ENCODE measurements around the gene TRAF1. TPM values are rescaled to one million over a fixed set of nuclear protein-coding genes. Genes with fewer than 3 reads are reported as not detected.

The TRAF1 gene
- total RNA-seq, 2 donors from 2014 or later = 1.5 to 3.1 TPM

DNA sequence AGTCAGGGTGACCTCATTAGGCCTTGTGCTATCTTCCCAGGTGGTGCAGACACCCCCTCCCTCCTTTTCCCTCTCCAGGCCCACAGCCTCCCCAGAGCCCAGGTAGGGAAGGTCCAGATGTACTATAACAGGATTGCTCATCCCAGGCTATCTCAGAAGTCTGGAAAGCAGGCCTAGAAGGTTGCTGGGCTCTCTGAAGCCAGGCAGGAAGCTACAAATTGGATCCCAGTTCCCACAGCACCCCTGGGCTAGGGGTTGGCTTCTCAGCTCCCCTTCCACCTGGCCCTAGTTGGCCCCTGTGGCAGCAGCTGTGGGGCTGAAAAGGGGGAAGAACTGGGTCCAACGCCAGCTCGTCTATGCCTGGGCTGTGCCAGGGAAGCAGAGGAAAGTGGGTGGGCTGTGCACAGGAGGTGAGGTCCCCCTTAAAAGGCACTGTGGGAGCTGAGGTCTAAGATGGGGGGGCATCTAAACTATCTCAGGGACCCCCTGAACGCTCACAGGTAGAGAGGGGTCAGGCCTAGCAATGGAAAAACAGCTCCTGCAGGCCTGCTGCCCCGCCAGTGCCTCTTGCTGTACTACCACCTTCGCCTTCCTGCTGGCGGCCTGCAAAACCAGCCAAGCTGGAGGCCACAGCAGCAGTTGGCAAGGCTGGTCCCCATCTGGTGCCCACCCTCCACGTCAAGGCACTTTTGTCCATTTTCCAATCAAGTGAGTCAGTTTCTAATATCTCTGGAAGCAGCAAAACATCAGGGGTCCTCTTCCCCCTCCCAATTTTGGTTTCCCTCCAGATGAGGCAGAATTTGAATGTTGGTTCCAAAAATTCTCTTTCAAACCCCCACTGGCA lies 70.5 kb downstream of the TRAF1 start:
- no peaks in the 10 kb centered on the region for H3K27me3 ChIP-seq
- TF ChIP-seq, protein P1, sequence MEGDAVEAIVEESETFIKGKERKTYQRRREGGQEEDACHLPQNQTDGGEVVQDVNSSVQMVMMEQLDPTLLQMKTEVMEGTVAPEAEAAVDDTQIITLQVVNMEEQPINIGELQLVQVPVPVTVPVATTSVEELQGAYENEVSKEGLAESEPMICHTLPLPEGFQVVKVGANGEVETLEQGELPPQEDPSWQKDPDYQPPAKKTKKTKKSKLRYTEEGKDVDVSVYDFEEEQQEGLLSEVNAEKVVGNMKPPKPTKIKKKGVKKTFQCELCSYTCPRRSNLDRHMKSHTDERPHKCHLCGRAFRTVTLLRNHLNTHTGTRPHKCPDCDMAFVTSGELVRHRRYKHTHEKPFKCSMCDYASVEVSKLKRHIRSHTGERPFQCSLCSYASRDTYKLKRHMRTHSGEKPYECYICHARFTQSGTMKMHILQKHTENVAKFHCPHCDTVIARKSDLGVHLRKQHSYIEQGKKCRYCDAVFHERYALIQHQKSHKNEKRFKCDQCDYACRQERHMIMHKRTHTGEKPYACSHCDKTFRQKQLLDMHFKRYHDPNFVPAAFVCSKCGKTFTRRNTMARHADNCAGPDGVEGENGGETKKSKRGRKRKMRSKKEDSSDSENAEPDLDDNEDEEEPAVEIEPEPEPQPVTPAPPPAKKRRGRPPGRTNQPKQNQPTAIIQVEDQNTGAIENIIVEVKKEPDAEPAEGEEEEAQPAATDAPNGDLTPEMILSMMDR (IDR thresholded peaks at IDR 0.05) = no peak
- H3K9me3 ChIP-seq = no peaks in the 10 kb centered on the region
- H3K4me1 ChIP-seq = no peaks in the 10 kb centered on the region
- intact Hi-C loops (cut with DNase I) = no loop called here
- no peak for DNase-seq
- H3K36me3 ChIP-seq = no peaks in the 10 kb centered on the region
- no peak overlapping the region for H3K9ac ChIP-seq (ENCODE audit: low read depth in 2 of 2, low read length in 2 of 2)
- no peak overlapping the region for H3K4me3 ChIP-seq
- H3K27ac ChIP-seq = no peak overlapping the region

DNA sequence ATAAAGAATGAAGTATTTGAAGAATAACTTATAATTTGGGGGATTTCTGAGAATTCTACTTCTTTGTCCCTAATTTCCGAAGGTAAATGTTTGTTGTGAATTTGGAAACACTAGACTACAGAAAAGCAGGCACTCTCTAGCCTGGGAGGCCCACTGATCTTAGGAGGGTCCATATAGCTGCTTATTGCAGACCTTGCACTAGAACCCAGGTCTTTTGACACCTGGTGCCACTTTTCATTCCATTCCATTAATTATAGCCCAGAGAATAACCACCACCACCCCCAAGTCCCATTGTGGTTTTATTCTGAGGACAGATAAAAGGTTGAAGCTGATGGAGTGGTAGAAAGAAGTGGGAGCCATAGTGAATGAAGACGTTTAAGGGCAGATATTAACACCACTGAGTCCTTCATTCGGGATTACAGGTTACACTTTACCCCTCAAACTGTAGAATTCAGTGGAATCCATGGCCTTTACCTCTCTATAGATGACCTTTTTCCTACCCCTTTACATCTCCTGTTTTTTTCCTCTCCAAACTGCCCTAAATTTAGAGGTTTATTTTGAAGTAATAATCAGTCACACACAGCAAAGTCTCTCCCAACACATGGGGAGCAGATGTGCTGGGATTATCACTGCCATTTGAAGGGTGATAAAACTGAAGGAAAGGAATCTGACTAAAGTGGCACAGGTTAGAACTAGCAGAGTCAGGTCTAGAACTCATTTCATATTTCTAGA lies 71.8 kb downstream of the TRAF1 start:
- Histone ChIP-seq H3K27me3 (no peaks in the 10 kb centered on the region), H3K4me3 (no peak overlapping the region), H3K4me1 (no peaks in the 10 kb centered on the region), H3K9ac (ENCODE audit: low read depth in 2 of 2, low read length in 2 of 2) (no peak overlapping the region), H3K9me3 (no peaks in the 10 kb centered on the region), H3K36me3 (no peaks in the 10 kb centered on the region), H3K27ac (no peak overlapping the region)
- no peak for DNase-seq
- intact Hi-C loops (cut with DNase I) = no loop called here
- TF ChIP-seq, protein P1 (IDR thresholded peaks at IDR 0.05) = no peak

DNA sequence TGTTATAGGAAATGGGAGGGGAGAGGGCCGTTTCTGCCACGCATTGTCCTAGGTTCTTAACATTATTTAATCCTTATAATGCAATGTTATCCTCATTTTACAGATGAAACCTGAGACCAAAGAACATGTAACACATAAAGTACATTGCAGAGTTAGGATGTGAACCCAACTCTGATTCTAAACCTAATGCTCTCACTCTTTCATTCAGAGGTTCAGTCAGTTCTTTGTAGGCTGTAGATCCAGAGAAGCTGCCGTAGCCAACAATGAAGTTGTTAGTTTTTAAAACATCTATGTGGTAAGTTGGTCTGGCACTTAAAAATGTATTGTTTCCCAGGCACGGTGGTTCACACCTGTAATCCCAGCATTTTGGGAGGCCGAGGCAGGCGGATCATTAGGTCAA lies 73.4 kb downstream of the TRAF1 start:
- TF ChIP-seq, protein P1 (IDR thresholded peaks at IDR 0.05) = no peak
- Histone ChIP-seq H3K4me3 (no peak overlapping the region), H3K9me3 (no peaks in the 10 kb centered on the region), H3K36me3 (no peaks in the 10 kb centered on the region), H3K4me1 (no peaks in the 10 kb centered on the region), H3K27me3 (no peaks in the 10 kb centered on the region), H3K9ac (ENCODE audit: low read depth in 2 of 2, low read length in 2 of 2) (no peak overlapping the region), H3K27ac (no peak overlapping the region)
- intact Hi-C loops (cut with DNase I) = no loop called here
- DNase-seq = no peak

Other genes with a start within 250 kb of the TRAF1 start
- 1 to 10 TPM; 7.2 to 9.0 TPM for gene MEGF9, start 212.3 kb downstream of the TRAF1 start, total RNA-seq
- 10 to 100 TPM; 52.1 to 53.5 TPM for gene FBXW2, start 133.4 kb downstream of the TRAF1 start, total RNA-seq
- gene PSMD5, start 83.9 kb downstream of the TRAF1 start, total RNA-seq = 10 to 100 TPM; 33.2 to 60.2 TPM
- 10 to 100 TPM; 23.8 to 50.3 TPM for gene PHF19, start 49.6 kb downstream of the TRAF1 start, total RNA-seq
- 1 to 10 TPM; 1.5 to 1.6 TPM for gene C5, start 123.5 kb upstream of the TRAF1 start, total RNA-seq
- 10 to 100 TPM in 1 of 2 donors, 1 to 10 TPM in 1; 6.1 to 11.3 TPM for gene CNTRL, start 148.2 kb upstream of the TRAF1 start, total RNA-seq

Measured in colonic mucosa (tissue), 4 donors.